ENCODE data around the gene STEAP3. TPM values are rescaled to one million over a fixed set of nuclear protein-coding genes. Genes with fewer than 3 reads are reported as not detected.

The STEAP3 gene
- total RNA-seq, 1 donor: 50.9 TPM

DNA sequence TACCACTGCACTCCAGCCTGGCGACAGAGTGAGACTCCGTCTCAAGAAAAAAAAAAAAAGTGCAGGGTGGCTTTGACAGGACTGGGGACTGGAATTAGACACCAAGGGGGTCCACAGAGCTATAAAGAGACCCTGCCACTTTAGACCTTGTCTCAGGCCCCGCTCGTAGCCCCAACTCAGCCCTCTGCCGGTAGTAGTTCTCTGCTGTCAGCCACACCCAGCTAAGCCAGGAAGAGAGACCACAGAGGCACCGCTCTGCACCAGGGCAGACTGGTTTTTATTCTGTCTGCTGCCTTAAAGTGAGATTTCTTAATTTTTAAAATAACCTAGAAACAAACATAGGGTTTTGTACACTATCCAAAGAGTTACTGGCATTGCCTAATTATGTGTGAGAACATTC lies 66.0 kb downstream of the STEAP3 start:
- TF ChIP-seq, protein P1, sequence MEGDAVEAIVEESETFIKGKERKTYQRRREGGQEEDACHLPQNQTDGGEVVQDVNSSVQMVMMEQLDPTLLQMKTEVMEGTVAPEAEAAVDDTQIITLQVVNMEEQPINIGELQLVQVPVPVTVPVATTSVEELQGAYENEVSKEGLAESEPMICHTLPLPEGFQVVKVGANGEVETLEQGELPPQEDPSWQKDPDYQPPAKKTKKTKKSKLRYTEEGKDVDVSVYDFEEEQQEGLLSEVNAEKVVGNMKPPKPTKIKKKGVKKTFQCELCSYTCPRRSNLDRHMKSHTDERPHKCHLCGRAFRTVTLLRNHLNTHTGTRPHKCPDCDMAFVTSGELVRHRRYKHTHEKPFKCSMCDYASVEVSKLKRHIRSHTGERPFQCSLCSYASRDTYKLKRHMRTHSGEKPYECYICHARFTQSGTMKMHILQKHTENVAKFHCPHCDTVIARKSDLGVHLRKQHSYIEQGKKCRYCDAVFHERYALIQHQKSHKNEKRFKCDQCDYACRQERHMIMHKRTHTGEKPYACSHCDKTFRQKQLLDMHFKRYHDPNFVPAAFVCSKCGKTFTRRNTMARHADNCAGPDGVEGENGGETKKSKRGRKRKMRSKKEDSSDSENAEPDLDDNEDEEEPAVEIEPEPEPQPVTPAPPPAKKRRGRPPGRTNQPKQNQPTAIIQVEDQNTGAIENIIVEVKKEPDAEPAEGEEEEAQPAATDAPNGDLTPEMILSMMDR (IDR thresholded peaks at IDR 0.05; ENCODE audit: insufficient read depth, low read length): no peak
- DNase-seq (ENCODE audit: low read depth): no peak
- H3K4me3 ChIP-seq (ENCODE audit: low read depth, low read length): no peak overlapping the region

DNA sequence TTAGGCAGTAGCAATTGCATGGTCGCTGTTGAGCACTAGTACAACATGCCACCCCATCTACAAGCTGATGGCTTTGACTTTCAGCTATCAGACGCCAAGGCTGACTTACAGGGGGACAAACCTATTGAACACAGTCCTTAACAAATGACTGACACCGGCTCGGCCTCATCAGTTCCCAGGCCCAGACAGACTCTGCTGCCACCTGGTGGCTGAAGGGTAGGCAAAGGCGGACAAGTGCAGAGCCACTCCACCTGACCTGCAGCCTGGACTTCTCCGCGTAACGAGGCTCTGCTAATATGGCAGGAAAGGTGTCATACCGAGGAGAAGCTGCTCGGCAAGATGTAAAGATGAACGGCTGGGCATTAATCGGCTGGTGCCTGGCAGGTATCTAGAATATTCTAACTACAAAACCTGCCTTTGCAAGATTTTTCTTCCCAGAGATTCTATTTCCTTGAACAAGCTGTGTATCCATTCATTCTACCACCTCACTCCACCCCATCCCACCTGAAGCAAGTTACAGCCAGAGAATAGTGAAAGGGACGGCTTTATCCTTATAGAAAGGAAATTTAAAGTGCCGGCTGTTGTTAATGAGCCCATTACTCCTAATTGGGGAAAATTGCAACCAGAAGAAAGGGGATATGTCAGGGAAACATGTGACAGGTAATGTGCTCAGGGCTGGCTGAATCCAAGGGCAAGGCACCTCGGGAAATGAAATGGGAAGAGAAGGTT lies 67.4 kb downstream of the STEAP3 start:
- H3K4me3 ChIP-seq (ENCODE audit: low read depth, low read length): no peak overlapping the region
- peak; percentile 52 for DNase-seq (ENCODE audit: low read depth)
- TF ChIP-seq, protein P1 (IDR thresholded peaks at IDR 0.05; ENCODE audit: insufficient read depth, low read length): peak; percentile 87

DNA sequence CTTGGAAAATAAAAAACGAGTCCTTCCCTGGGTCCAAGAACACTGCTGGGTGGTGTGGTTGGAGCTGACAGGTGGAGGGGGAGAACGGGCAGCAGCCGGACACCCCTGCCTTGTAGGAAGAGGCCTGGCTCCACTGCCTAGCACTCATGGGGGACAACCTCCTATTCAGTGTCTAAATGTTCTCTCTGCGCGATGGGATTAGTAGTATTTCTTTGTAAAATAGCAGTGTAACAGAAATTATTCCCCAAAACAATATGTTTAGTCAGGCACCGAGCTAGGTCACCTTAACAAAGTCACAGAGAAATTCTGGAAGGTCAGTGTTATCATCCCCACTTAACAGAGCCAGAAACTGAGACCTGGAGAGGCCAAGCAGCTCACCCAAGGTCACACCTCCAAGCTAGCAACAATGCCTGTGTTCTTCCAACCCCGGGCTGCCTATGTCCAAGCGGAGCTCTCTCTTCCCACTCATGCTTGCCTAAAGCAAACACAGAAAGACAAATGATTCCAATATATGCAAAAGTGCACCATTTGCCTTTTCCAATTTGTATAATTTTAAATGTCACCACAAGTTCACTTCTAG lies 68.0 kb downstream of the STEAP3 start:
- no peak overlapping the region for H3K4me3 ChIP-seq (ENCODE audit: low read depth, low read length)
- TF ChIP-seq, protein P1 (IDR thresholded peaks at IDR 0.05; ENCODE audit: insufficient read depth, low read length): no peak
- no peak for DNase-seq (ENCODE audit: low read depth)

- TF ChIP-seq, protein P1 (IDR thresholded peaks at IDR 0.05; ENCODE audit: insufficient read depth, low read length): no peak
- no peak overlapping the region for H3K4me3 ChIP-seq (ENCODE audit: low read depth, low read length)
- no peak for DNase-seq (ENCODE audit: low read depth)
These were observed 68.6 kb downstream of the STEAP3 start for GRCh38 chr2:119292226-119292625.

GRCh38 chr2:119293254-119293653 lies 69.6 kb downstream of the STEAP3 start:
- TF ChIP-seq, protein P1 (IDR thresholded peaks at IDR 0.05; ENCODE audit: insufficient read depth, low read length): no peak
- H3K4me3 ChIP-seq (ENCODE audit: low read depth, low read length): no peak overlapping the region
- DNase-seq (ENCODE audit: low read depth): no peak

DNA sequence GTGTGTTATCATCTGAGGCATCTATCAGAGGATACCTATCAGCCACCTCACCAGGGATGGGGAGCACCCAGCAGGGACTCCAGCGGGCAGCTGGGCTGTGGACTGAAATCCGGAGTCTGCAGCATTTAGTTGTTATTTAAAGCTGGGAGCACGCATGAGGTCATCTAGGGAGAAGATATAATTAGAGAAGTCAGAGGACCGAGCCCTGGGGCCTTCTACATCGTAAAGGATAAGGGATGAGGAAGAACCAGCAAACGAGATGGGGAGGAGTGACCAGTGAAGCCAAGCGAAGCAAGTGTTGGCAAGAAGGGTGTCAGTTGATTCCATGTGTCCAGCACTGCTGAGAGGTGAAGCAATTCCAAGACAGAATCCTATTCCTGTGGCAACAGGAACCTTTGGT lies 70.3 kb downstream of the STEAP3 start:
- no peak for DNase-seq (ENCODE audit: low read depth)
- TF ChIP-seq, protein P1 (IDR thresholded peaks at IDR 0.05; ENCODE audit: insufficient read depth, low read length): no peak
- H3K4me3 ChIP-seq (ENCODE audit: low read depth, low read length): no peak overlapping the region

All from fibroblast of the aortic adventitia (primary cell).